Body of pancreas (tissue), 4 donors: ENCODE results near the gene SLC2A5.

ENCODE experiments used
- CTCF ChIP-seq, 7 experiments: fragments of 450-650 bp in 4 of 7; fragments of 200-600 bp in 3 of 7; sonication (generic) in 3 of 7; IDR thresholded peaks; one replicate each; pipeline ENCODE4 v1.5.1; 2016 to 2019; ENCODE audit warnings: antibody characterized with exemption in 7 of 7
- POLR2A ChIP-seq, 3 donors: fragments of 450-650 bp; IDR thresholded peaks; one replicate each; pipeline ENCODE4 v1.6.1; 2016; ENCODE audit warnings: antibody characterized with exemption in 3 of 3, mild to moderate bottlenecking in 2 of 3

DNA sequence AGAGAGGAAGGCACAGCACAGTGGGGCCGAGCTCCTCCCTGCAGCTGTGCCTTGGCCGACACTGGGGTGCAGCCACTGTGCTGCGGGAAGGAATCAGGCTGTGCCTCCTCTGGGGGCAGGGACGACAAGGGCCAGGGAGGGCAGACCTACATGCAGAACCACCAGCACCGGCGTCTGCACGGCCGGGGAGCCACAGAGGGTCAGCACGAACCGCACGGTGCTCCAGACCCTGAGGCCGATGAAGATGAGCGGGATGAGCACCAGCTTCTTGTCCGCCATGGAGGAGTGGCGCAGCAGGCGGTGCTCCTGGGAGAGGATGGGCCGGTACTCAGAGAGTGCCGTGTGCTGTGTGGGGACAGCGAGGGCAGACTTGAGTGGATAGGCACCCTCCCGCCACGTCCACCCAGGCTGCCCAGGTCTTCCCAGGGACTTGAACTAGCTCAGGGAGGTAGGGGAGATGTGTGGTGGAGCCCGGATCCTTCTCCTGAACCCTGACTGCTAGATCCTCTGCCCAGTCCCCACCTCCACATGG lies 36.0 kb upstream of the SLC2A5 start:
- TF ChIP-seq CTCF (IDR thresholded peaks at IDR 0.05) (no peak), POLR2A (IDR thresholded peaks at IDR 0.05) (no peak)
